Right atrium auricular region (tissue), 2 donors: ENCODE results near the gene CTSG. TPM values are rescaled to one million over a fixed set of nuclear protein-coding genes. Genes with fewer than 3 reads are reported as not detected.
"Not testable (repeated sequence)": the region's sequence is repeated elsewhere in the genome, so short reads cannot be mapped to it uniquely, and the experiment has no call there.

Experiments
- DNase-seq: peaks from one replicate; pipeline ENCODE4 v3.0.0-alpha.2; 2019; ENCODE audit warnings: low spot score
- H3K27ac ChIP-seq, 2 donors: fragments of 200-600 bp; sonication (generic); 1 replicate in 1 of 2; 2 replicates in 1 of 2; pipeline ENCODE4 v1.5.1; 2016 to 2019
- H3K27me3 ChIP-seq, 2 donors: fragments of 200-600 bp; sonication (generic); one replicate each; pipeline versions ENCODE4 v1.5.1 to v1.6.0; 2017 to 2019
- H3K36me3 ChIP-seq: fragments of 200-600 bp; sonication (generic); one replicate; pipeline ENCODE4 v1.5.1; 2016
- H3K4me1 ChIP-seq, 2 donors: fragments of 200-600 bp; sonication (generic); one replicate each; pipeline versions ENCODE4 v1.5.1 to v1.6.0; 2017 to 2019
- H3K4me3 ChIP-seq, 2 donors: fragments of 200-600 bp; sonication (generic); 1 replicate in 1 of 2; 2 replicates in 1 of 2; pipeline ENCODE4 v1.5.1; 2017 to 2019; ENCODE audit warnings: mild to moderate bottlenecking in 1 of 2, moderate library complexity in 1 of 2
- H3K9me3 ChIP-seq, 2 donors: fragments of 200-600 bp; sonication (generic); one replicate each; pipeline ENCODE4 v1.5.1; 2019
- CTCF ChIP-seq, 2 donors: fragments of 200-600 bp; sonication (generic); IDR thresholded peaks; one replicate each; pipeline ENCODE4 v1.5.1; 2019; ENCODE audit warnings: antibody characterized with exemption in 2 of 2
- total RNA-seq, 2 donors: library from RNA; depleted of rRNA; stranded (reverse); fragments of >200 nt; gene quantifications; one replicate each; pipeline ENCODE4 v1.1.0, GENCODE V29; 2016

Gene CTSG
- total RNA-seq, 2 donors from 2014 or later = not detected

DNA sequence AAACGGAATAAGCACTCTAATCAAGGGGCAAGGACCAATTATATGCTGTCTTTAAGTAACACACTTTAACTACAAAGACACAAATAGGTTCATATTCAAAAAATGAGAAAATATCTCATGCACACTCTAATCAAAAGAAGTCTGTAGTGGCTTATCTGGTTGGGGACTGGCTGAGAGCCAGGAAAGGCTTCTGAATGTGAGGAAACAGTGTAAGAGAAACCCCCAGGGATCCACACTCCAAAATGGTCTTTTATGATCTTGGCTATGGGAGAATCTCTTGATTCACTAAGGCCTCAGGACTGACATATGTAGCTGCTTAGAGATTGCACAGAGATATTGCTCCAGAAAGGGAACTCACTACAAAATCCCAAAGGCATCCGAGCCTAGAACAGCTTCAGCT is 10.3 kb downstream of the CTSG start:
- Histone ChIP-seq H3K9me3 (peaks cover 0 to 44% of the 10 kb centered on the region in 2 donors), H3K4me3 (no peak overlapping the region), H3K4me1 (no peaks in the 10 kb centered on the region), H3K27me3 (no peaks in the 10 kb centered on the region), H3K27ac (no peak overlapping the region), H3K36me3 (no peaks in the 10 kb centered on the region)
- no peak for TF ChIP-seq CTCF (IDR thresholded peaks at IDR 0.05)
- DNase-seq = no peak

- Histone ChIP-seq H3K27me3 (no peaks in the 10 kb centered on the region), H3K4me3 (no peak overlapping the region), H3K36me3 (no peaks in the 10 kb centered on the region), H3K9me3 (peaks cover 0 to 36% of the 10 kb centered on the region in 2 donors), H3K27ac (no peak overlapping the region), H3K4me1 (no peaks in the 10 kb centered on the region)
- no peak for TF ChIP-seq CTCF (IDR thresholded peaks at IDR 0.05)
- DNase-seq = no peak
Measured at GRCh38 chr14:24563505-24563904, 12.5 kb downstream of the CTSG start.

- TF ChIP-seq CTCF (IDR thresholded peaks at IDR 0.05) = no peak
- Histone ChIP-seq H3K27ac (no peak overlapping the region), H3K9me3 (no peaks in the 10 kb centered on the region), H3K27me3 (no peaks in the 10 kb centered on the region), H3K4me1 (no peaks in the 10 kb centered on the region), H3K36me3 (no peaks in the 10 kb centered on the region), H3K4me3 (no peak overlapping the region)
- no peak for DNase-seq
Measured at GRCh38 chr14:24556756-24557155, 19.3 kb downstream of the CTSG start.

- not testable (repeated sequence) for H3K27me3 ChIP-seq, H3K4me3 ChIP-seq, DNase-seq, H3K27ac ChIP-seq, H3K4me1 ChIP-seq, H3K36me3 ChIP-seq
- H3K9me3 ChIP-seq = peaks cover 0 to 17% of the 10 kb centered on the region in 2 donors
Measured at GRCh38 chr14:24549064-24549463, 27.0 kb downstream of the CTSG start.

DNA sequence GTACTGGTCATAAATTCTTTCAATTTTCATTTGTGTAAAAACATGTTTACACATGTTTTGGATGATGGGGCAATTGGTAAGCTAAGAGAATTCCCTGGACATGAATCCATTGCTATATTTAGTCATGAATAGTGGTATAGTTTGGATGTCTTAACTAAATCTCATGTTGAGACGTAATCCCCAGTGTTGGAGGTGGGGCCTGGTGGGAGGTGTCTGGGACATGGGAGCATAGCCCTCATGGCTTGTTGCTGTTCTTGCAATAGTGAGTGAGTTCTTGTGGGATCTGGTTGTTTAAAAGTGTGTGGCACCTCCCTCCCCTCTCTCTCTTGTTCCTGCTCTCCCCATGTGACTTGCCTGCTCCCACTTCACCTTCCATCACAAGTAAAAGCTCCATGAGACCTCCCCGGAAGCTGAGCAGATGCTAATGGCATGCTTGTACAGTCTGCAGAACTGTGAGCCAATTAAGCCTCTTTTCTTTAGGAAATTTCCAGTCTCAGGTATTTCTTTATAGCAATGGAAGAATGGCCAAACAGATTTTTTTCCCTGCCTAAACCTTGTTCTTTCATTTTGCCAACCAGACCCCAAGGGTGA is 33.6 kb downstream of the CTSG start:
- TF ChIP-seq CTCF (IDR thresholded peaks at IDR 0.05) = no peak
- Histone ChIP-seq H3K27ac (no peak overlapping the region), H3K27me3 (no peaks in the 10 kb centered on the region), H3K36me3 (no peaks in the 10 kb centered on the region), H3K4me1 (no peaks in the 10 kb centered on the region), H3K4me3 (no peak overlapping the region), H3K9me3 (no peaks in the 10 kb centered on the region)
- no peak for DNase-seq

DNA sequence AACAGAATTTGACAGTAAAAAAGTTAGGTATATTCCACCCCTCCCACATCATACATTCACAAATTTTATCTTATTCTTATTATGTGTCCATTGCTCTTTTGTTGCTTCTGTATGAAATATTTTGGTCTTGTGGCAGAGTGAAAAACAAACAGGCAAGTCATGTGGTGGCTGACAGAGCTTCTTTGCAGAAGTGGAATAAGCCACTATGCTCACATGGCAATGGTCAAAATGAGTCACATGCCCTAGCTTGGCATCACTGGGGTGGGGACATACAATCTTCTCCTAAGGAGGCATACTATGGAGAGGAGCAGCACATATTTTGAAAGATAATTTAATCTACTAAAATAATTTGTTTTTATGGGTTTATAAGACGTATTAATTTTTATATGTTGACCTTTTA is 40.3 kb downstream of the CTSG start:
- no peak for DNase-seq

More for the DNA sequence above, 40.3 kb downstream of the CTSG start:
- no peak for TF ChIP-seq CTCF (IDR thresholded peaks at IDR 0.05)
- Histone ChIP-seq H3K4me1 (no peaks in the 10 kb centered on the region), H3K27me3 (no peaks in the 10 kb centered on the region), H3K36me3 (no peaks in the 10 kb centered on the region), H3K4me3 (no peak overlapping the region), H3K9me3 (no peaks in the 10 kb centered on the region), H3K27ac (no peak overlapping the region)
